Mesothelial cell of epicardium (in vitro differentiated cells): Measurements from ENCODE around the gene ZNRF1. TPM values are rescaled to one million over a fixed set of nuclear protein-coding genes. Genes with fewer than 3 reads are reported as not detected.
"Not testable (repeated sequence)": the region's sequence is repeated elsewhere in the genome, so short reads cannot be mapped to it uniquely, and the experiment has no call there.

Experiments
- DNase-seq, 2 experiments: peaks; one replicate each; pipeline ENCODE4 v3.0.0; 2021; ENCODE audit warnings: low spot score in 2 of 2; ENCODE audit not compliant: unreplicated experiment in 2 of 2
- H3K27ac Mint-ChIP-seq: 2 replicates; pipeline ENCODE4 v1.8.0; 2021; ENCODE audit warnings: mixed read lengths
- H3K27me3 Mint-ChIP-seq: 2 replicates; pipeline ENCODE4 v1.8.0; 2021; ENCODE audit warnings: low read depth, mixed read lengths
- H3K36me3 Mint-ChIP-seq: 2 replicates; pipeline ENCODE4 v1.8.0; 2021; ENCODE audit warnings: mixed read lengths
- H3K4me1 Mint-ChIP-seq: 2 replicates; pipeline ENCODE4 v1.8.0; 2021; ENCODE audit warnings: mixed read lengths
- H3K4me3 Mint-ChIP-seq: 2 replicates; pipeline ENCODE4 v1.8.0; 2021; ENCODE audit warnings: mild to moderate bottlenecking, moderate library complexity, mixed read lengths
- H3K9me3 Mint-ChIP-seq: 2 replicates; pipeline ENCODE4 v1.8.0; 2021; ENCODE audit warnings: mixed read lengths
- total RNA-seq: library from RNA; stranded (reverse); gene quantifications from 3 replicates; pipeline ENCODE4 v1.2.1, GENCODE V29; 2021
- TF ChIP-seq, protein P1 (sequence below): fragments of 200-600 bp; sonication (generic); IDR thresholded peaks from one replicate; pipeline ENCODE4 v1.5.0; 2021; ENCODE audit warnings: antibody characterized with exemption; ENCODE audit not compliant: unreplicated experiment

ZNRF1 gene
- total RNA-seq, 1 donor from 2014 or later: 52.9 TPM

DNA sequence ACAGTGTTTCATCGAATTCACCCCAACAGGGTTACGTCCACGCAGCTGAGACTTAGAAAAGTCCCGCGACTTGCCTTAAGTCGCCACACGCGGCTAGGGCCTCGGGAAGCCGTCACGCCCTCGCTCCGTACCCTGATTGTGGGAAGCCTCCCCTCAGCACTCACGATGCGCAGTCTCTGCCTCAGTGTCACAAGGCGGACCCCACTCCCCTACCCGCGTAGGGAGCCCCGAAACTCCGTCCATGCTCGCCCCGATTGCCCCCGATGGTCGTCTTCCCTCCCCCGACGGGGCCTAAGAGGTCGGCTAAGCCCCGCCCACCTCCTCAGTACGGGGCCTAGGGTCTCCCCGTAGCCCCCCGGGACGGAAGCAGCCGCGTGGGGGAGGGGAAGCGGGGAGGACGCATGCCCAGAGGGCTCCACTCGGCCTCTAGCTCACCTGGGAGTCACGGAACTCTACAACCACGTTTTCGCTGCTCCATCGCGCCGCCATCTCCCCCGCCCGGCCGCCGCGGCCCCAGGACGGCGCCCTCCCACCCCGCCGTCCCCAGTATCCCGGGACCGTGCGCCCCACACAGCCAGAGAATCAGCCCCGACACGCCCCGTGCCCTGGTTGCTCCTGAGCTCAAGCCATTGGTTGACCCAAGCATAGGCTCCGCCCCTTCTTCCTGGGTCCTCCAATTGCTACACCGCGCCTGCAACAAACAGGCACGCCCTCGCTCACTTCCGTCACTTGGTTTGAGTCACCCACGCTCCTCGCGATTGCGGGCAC, 14.1 kb upstream of the ZNRF1 start, which contains the start of gene WDR59:
TSS of gene WDR59 (minus strand) at position 595 of the 768 bp plus-strand sequence. CDS start at position 489, 106 bp downstream.
- peaks cover 5% of the 10 kb centered on the region for H3K4me1 Mint-ChIP-seq
- no peaks in the 10 kb centered on the region for H3K27me3 Mint-ChIP-seq
- H3K36me3 Mint-ChIP-seq: peaks cover 2% of the 10 kb centered on the region
- TF ChIP-seq, protein P1, sequence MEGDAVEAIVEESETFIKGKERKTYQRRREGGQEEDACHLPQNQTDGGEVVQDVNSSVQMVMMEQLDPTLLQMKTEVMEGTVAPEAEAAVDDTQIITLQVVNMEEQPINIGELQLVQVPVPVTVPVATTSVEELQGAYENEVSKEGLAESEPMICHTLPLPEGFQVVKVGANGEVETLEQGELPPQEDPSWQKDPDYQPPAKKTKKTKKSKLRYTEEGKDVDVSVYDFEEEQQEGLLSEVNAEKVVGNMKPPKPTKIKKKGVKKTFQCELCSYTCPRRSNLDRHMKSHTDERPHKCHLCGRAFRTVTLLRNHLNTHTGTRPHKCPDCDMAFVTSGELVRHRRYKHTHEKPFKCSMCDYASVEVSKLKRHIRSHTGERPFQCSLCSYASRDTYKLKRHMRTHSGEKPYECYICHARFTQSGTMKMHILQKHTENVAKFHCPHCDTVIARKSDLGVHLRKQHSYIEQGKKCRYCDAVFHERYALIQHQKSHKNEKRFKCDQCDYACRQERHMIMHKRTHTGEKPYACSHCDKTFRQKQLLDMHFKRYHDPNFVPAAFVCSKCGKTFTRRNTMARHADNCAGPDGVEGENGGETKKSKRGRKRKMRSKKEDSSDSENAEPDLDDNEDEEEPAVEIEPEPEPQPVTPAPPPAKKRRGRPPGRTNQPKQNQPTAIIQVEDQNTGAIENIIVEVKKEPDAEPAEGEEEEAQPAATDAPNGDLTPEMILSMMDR: no peak
- peak; percentile 93 to 95 for DNase-seq
- H3K4me3 Mint-ChIP-seq: peak within 1 kb of the TSS; percentile 91
- no peaks in the 10 kb centered on the region for H3K9me3 Mint-ChIP-seq
- peak within 1 kb of the TSS; percentile 86 for H3K27ac Mint-ChIP-seq

DNA sequence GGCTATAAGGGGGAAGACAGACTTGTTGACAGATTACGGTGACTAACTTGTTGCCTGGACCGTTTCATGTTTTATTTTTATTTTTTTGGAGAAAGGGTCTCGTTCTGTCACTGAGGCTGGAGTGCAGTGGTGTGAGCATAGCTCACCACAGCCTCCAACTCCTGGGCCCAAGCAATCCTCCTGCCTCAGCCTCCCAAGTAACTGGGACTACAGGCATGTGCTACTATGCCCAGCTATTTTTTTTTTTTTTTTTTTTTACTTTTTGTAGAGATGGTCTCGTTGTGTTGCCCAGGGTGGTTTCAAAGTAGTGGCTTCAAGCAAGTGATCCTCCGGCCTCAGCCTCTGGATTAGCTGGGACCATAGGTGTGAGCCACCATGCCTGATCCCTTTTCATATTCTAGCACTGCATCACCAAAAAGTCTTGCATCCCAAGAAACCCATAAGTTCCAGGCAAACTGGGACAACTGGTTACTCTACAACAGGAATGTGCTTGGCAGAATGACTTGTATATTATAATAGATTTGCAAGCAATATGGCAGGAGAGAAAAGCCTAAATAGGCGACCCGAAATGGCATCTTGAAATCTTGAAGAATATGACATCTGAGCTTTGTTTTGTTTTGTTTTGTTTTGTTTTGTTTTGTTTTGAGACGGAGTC, 11.7 kb upstream of the ZNRF1 start:
- H3K27ac Mint-ChIP-seq: no peak overlapping the region
- H3K36me3 Mint-ChIP-seq: peaks cover 2% of the 10 kb centered on the region
- H3K27me3 Mint-ChIP-seq: no peaks in the 10 kb centered on the region
- DNase-seq: no peak
- peaks cover 11% of the 10 kb centered on the region for H3K4me1 Mint-ChIP-seq
- TF ChIP-seq, protein P1: no peak
- no peak overlapping the region for H3K4me3 Mint-ChIP-seq
- H3K9me3 Mint-ChIP-seq: no peaks in the 10 kb centered on the region

DNA sequence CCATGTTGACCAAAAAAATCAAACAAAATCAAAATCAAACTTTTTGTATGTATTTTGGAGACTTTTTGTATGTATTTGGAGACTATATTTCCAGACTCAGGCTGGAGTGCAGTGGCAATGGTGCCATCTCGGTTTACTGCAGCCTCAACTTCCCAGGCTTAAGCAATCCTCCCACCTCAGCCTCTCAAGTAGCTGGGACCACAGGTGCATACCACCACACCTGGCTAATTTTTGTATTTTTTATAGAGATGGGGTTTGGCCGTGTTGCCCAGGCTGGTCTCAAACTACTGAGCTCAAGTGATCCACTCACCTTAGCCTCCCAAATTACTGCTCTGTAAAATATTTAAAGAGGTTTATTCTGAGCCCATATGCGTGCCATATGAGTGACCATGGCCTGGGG, 9.0 kb upstream of the ZNRF1 start:
- H3K4me1 Mint-ChIP-seq, H3K27me3 Mint-ChIP-seq, DNase-seq, H3K4me3 Mint-ChIP-seq, H3K9me3 Mint-ChIP-seq, H3K27ac Mint-ChIP-seq, H3K36me3 Mint-ChIP-seq: not testable (repeated sequence)

DNA sequence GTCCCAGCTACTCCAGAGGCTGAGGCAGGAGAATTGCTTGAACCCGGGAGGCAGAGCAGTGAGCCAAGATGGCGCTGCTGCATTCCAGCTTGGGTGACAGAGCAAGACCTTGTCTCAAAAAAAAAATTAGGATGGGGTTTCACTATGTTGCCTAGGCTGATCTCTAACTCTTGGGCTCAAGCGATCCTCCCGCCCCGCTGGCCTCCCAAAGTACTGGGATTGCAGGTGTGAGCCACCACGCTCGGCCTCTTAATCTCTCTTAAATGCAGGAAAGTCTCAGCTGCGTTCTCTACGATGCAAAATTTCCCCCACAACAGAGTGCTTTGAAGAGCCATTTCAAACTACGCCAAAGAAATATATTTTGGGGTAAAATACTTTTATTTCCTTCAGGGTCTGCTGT, 8.0 kb upstream of the ZNRF1 start:
- Mint-ChIP-seq H3K36me3 (no peaks in the 10 kb centered on the region), H3K9me3 (no peaks in the 10 kb centered on the region), H3K4me1 (peaks cover 5% of the 10 kb centered on the region), H3K4me3 (no peak overlapping the region), H3K27ac (no peak overlapping the region), H3K27me3 (no peaks in the 10 kb centered on the region)
- TF ChIP-seq, protein P1: no peak
- DNase-seq: no peak

DNA sequence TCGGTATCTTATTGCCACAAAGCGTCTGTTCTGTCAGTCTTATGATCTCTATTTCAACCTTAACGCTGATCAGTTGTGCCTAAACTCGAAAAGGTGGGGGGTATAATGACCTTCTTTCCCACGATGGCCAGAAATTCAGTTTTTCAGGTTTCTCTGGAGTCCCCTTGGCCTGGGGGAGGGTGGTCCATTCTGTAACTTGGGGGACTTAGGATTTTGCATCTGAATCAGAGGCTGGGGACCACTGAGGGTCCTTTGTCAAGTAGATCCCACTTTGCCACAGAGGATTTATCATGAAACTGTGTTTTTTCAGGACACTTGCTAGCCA, 7.6 kb upstream of the ZNRF1 start:
- Mint-ChIP-seq H3K27ac (no peak overlapping the region), H3K36me3 (no peaks in the 10 kb centered on the region)

More for the DNA sequence above, 7.6 kb upstream of the ZNRF1 start:
- DNase-seq: no peak
- Mint-ChIP-seq H3K4me1 (peaks cover 5% of the 10 kb centered on the region), H3K9me3 (no peaks in the 10 kb centered on the region), H3K27me3 (no peaks in the 10 kb centered on the region), H3K4me3 (no peak overlapping the region)
- TF ChIP-seq, protein P1: no peak
